HepG2 (cell line): ENCODE data around the gene SP9. TPM values are rescaled to one million over a fixed set of nuclear protein-coding genes. Genes with fewer than 3 reads are reported as not detected.

Experiments used
- ATAC-seq: fragments of 200-7000 bp; cut with Tn5 transposase; 3 replicates; pipeline ENCODE4 v1.9.1; 2020; ENCODE audit warnings: mild to moderate bottlenecking, moderate library complexity
- BruUV-seq: library from RNA; stranded (reverse); fragments of 400-500 nt; replicated peaks from 2 replicates; lab custom pipeline; 2021; lab: Mats Ljungman, UMichigan
- CTCF ChIA-PET: fragments of 300-600 bp; formaldehyde crosslinking; extraction: SDS; loops from one replicate; lab custom pipeline; 2021; ENCODE audit warnings: low total read pairs, inconsistent platforms, low intra/inter-chr PET ratio; lab: Yijun Ruan, JAX
- POLR2A ChIA-PET: fragments of 350-600 bp; sonication (Branson Sonifier 250); formaldehyde crosslinking; loops from one replicate; lab custom pipeline; 2020; ENCODE audit warnings: antibody characterized with exemption, inconsistent platforms; lab: Yijun Ruan, JAX
- DNase-seq: peaks from one replicate; pipeline ENCODE4 v3.0.0-alpha.2; 2015; ENCODE audit warnings: low spot score
- FAIRE-seq: peaks from 3 replicates; lab custom pipeline; 2011; peaks lifted over from hg19 to GRCh38; lab: Jason Lieb, UNC
- H2AFZ ChIP-seq: one replicate; pipeline ENCODE4 v1.6.1; 2011; ENCODE audit warnings: low read length, inconsistent platforms
- H3K27ac ChIP-seq: fragments of 300-600 bp; 3 replicates; pipeline ENCODE4 v1.8.0; 2011; ENCODE audit warnings: mixed run types, mild to moderate bottlenecking, mixed read lengths, low read length, inconsistent platforms; ENCODE audit not compliant: insufficient read depth; ENCODE audit errors: extremely low read length
- H3K27me3 ChIP-seq, 2 experiments: fragments of 200-600 bp in 1 of 2; 2 replicates in 1 of 2; 3 replicates in 1 of 2; pipeline versions ENCODE4 v1.6.0 to v1.8.0; 2011; ENCODE audit warnings: low read length in 2 of 2, mild to moderate bottlenecking in 2 of 2, moderate library complexity in 2 of 2, inconsistent platforms in 1 of 2; ENCODE audit not compliant: insufficient read depth in 2 of 2, control insufficient read depth in 1 of 2
- H3K36me3 ChIP-seq, 2 experiments: fragments of 200-600 bp in 1 of 2; replicated peaks in 1 of 2; 2 replicates in 1 of 2; 3 replicates in 1 of 2; pipeline versions ENCODE4 v1.5.1 to v1.8.0; 2011; ENCODE audit warnings: low read length in 2 of 2, inconsistent platforms in 1 of 2; ENCODE audit not compliant: insufficient read depth in 2 of 2, control insufficient read depth in 1 of 2
- H3K4me1 ChIP-seq: 2 replicates; pipeline ENCODE4 v1.5.1; 2012; ENCODE audit warnings: low read length, inconsistent platforms; ENCODE audit not compliant: insufficient read depth
- H3K4me2 ChIP-seq: 2 replicates; pipeline ENCODE4 v1.6.0; 2011; ENCODE audit warnings: low read depth, low read length, inconsistent platforms
- H3K4me3 ChIP-seq, 3 experiments: fragments of 200-600 bp in 1 of 3; sonication (generic), shearing (Covaris generic) in 1 of 3; replicated peaks in 1 of 3; 2 replicates each; pipeline ENCODE4 v1.5.1; 2011 to 2016; ENCODE audit warnings: low read length in 3 of 3, inconsistent platforms in 2 of 3, low read depth in 2 of 3, mild to moderate bottlenecking in 2 of 3, control low read depth in 1 of 3, mixed read lengths in 1 of 3; ENCODE audit not compliant: insufficient read depth in 1 of 3
- H3K79me2 ChIP-seq: one replicate; pipeline ENCODE4 v1.6.1; 2011; ENCODE audit warnings: low read length, inconsistent platforms; ENCODE audit not compliant: insufficient read depth
- H3K9ac ChIP-seq: 2 replicates; pipeline ENCODE4 v1.6.0; 2011; ENCODE audit warnings: mild to moderate bottlenecking, low read depth, low read length, inconsistent platforms; ENCODE audit not compliant: insufficient read depth
- H3K9me3 ChIP-seq: 2 replicates; pipeline ENCODE4 v1.5.1; 2012; ENCODE audit warnings: mild to moderate bottlenecking, low read length
- H4K20me1 ChIP-seq: 2 replicates; pipeline ENCODE4 v1.6.0; 2011; ENCODE audit warnings: inconsistent platforms, mild to moderate bottlenecking, low read length, moderate library complexity; ENCODE audit not compliant: insufficient read depth
- CBX2 ChIP-seq, 2 experiments: fragments of 200-600 bp in 1 of 2; sonication (generic); formaldehyde crosslinking in 1 of 2; IDR thresholded peaks; 2 replicates each; pipeline versions ENCODE4 v1.7.0 to v1.8.1; 2018 to 2022; ENCODE audit warnings: low read depth in 2 of 2, low read length in 1 of 2, mild to moderate bottlenecking in 1 of 2, missing genetic modification reagents in 1 of 2
- PRDM15 ChIP-seq: sonication (generic); formaldehyde crosslinking; IDR thresholded peaks from 2 replicates; pipeline ENCODE4 v1.4.0; 2020; ENCODE audit warnings: missing genetic modification reagents
- ZNF280D ChIP-seq: sonication (generic); formaldehyde crosslinking; IDR thresholded peaks from 2 replicates; pipeline ENCODE4 v1.5.1; 2020; ENCODE audit warnings: mild to moderate bottlenecking, missing genetic modification reagents
- ZNF784 ChIP-seq: sonication (generic); formaldehyde crosslinking; IDR thresholded peaks from 2 replicates; pipeline ENCODE4 v1.5.1; 2020; ENCODE audit warnings: missing genetic modification reagents, mild to moderate bottlenecking, borderline replicate concordance
- WGBS: methylation state at CpG from one replicate; pipeline ENCODE4 v1.1.6; 2017; ENCODE audit warnings: low lambda C conversion rate; 5-methylcytosine and 5-hydroxymethylcytosine counted together
- in situ Hi-C: cut with HindIII; loops from 2 replicates; pipeline ENCODE4 v1.10.0; 2017; ENCODE audit warnings: low pct_unique_long_range_greater_than_20kb; ENCODE audit not compliant: extremely low pct_ligation_motif_present
- intact Hi-C: fragments of 100-400 bp; cut with micrococcal nuclease; formaldehyde crosslinking; loops from one replicate; pipeline ENCODE4 v1.10.0; 2022; ENCODE audit not compliant: unreplicated experiment
- polyA plus RNA-seq, 8 experiments: library from polyadenylated mRNA; depleted of rRNA in 3 of 8; stranded (reverse) in 7 of 8; unstranded in 1 of 8; fragments of >200 nt; fragmentation: Illumina TruSeq in 4 of 8; extraction: Trizol in 4 of 8; gene quantifications; 2 replicates each; pipeline versions ENCODE4 v1.2.1 to v1.2.3, GENCODE V29; 2011 to 2016; ENCODE audit warnings: low read depth in 4 of 8, missing spikeins in 1 of 8, mixed read lengths in 1 of 8; ENCODE audit not compliant: insufficient read depth in 1 of 8
- total RNA-seq, 5 experiments: library from RNA; depleted of rRNA; stranded (reverse); fragments of >200 nt; fragmentation: Illumina TruSeq; extraction: Trizol; gene quantifications; 2 replicates each; pipeline ENCODE4 v1.2.3, GENCODE V29; 2016; ENCODE audit warnings: low read depth in 1 of 5

The SP9 gene
- total and polyA plus RNA-seq, 2 of the 13 experiments (the other 11 are each of a cell fraction or from before 2014, with no cell fraction given) = not detected

GRCh38 chr2:174343343-174343622 lies 8.5 kb downstream of the SP9 start:
- Histone ChIP-seq H3K79me2 (no peaks in the 10 kb centered on the region), H3K36me3 (peaks cover under 1 to 3% of the 10 kb centered on the region in 2 experiments; a peak in 4 of 5 replicates)
- ATAC-seq = no peak

More at GRCh38 chr2:174343343-174343622, 8.5 kb downstream of the SP9 start:
- DNase-seq (no peak), FAIRE-seq (no peak)
- H3K27me3 ChIP-seq = peaks cover 20 to 64% of the 10 kb centered on the region in 2 experiments; a peak in 4 of 5 replicates
- peaks cover 50% of the 10 kb centered on the region for H3K4me1 ChIP-seq
- intact Hi-C loops = loop anchor here (5.0 kb wide), 2 partner anchors 206 to 376 kb away; partner anchors contain the start of gene SP3
- H3K9me3 ChIP-seq = no peaks in the 10 kb centered on the region
- TF ChIP-seq ZNF280D (CRISPR knock-in tag) = no peak
- no peak for TF ChIP-seq ZNF784 (CRISPR knock-in tag)
- TF ChIP-seq PRDM15 (CRISPR knock-in tag) = no peak
- peak; percentile 17 for TF ChIP-seq CBX2 (IDR thresholded peaks at IDR 0.05; ENCODE audit: low read depth, low read length)
- no peak for TF ChIP-seq CBX2 (CRISPR knock-in tag; IDR thresholded peaks at IDR 0.05; ENCODE audit: low read depth)
- peak overlapping the region; percentile 77 for H3K4me2 ChIP-seq
- no peaks in the 10 kb centered on the region; the same call in 1 of the 2 replicates for H4K20me1 ChIP-seq
- no peak overlapping the region for H2AFZ ChIP-seq
- POLR2A ChIA-PET = no interaction called here
- no peak overlapping the region for H3K9ac ChIP-seq
- CTCF ChIA-PET = interaction anchor here (0.9 to 3.6 kb wide), 3 partner anchors 185 to 459 kb away, joined by 3 to 48 read pairs (median 13); no protein-coding TSS in a partner anchor
- peak overlapping the region in 2 of 3 experiments; percentile 9 to 36; a peak in 2 of 6 replicates for H3K4me3 ChIP-seq
- H3K27ac ChIP-seq = no peak overlapping the region
- in situ Hi-C loops = loop anchor here (5.0 to 10.0 kb wide), 4 partner anchors 186 to 941 kb away; no protein-coding TSS in a partner anchor
- BruUV-seq = no TSS peak
- 18% methylated on average over 6 of the region's 6 CpGs for WGBS
